ENCODE results near the gene WT1.

WT1 gene

GRCh38 chr11:32400670-32401369 is 34.5 kb downstream of the WT1 start:
- no peak overlapping the region for H3K4me3 ChIP-seq (ENCODE audit: low read depth, low read length)
- no peak overlapping the region for H3K4me2 ChIP-seq (ENCODE audit: low read length)
- no peaks in the 10 kb centered on the region for H3K9me3 ChIP-seq (ENCODE audit: control insufficient read depth, low read length)
- no peaks in the 10 kb centered on the region for H3K79me2 ChIP-seq
- H3K36me3 ChIP-seq (ENCODE audit: control insufficient read depth, insufficient read depth, low read length): no peaks in the 10 kb centered on the region
- TF ChIP-seq, protein P1, sequence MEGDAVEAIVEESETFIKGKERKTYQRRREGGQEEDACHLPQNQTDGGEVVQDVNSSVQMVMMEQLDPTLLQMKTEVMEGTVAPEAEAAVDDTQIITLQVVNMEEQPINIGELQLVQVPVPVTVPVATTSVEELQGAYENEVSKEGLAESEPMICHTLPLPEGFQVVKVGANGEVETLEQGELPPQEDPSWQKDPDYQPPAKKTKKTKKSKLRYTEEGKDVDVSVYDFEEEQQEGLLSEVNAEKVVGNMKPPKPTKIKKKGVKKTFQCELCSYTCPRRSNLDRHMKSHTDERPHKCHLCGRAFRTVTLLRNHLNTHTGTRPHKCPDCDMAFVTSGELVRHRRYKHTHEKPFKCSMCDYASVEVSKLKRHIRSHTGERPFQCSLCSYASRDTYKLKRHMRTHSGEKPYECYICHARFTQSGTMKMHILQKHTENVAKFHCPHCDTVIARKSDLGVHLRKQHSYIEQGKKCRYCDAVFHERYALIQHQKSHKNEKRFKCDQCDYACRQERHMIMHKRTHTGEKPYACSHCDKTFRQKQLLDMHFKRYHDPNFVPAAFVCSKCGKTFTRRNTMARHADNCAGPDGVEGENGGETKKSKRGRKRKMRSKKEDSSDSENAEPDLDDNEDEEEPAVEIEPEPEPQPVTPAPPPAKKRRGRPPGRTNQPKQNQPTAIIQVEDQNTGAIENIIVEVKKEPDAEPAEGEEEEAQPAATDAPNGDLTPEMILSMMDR (IDR thresholded peaks at IDR 0.05): no peak
- H2AFZ ChIP-seq: no peak overlapping the region
- no peak overlapping the region for H3K27ac ChIP-seq
- no peak overlapping the region for H3K9ac ChIP-seq
- H3K4me1 ChIP-seq: no peaks in the 10 kb centered on the region
- H3K27me3 ChIP-seq (ENCODE audit: control insufficient read depth, insufficient read depth, low read length): no peaks in the 10 kb centered on the region

- Histone ChIP-seq H3K4me3 (ENCODE audit: low read depth, low read length) (no peak overlapping the region), H3K9me3 (ENCODE audit: control insufficient read depth, low read length) (no peaks in the 10 kb centered on the region), H3K79me2 (no peaks in the 10 kb centered on the region), H3K4me2 (ENCODE audit: low read length) (no peak overlapping the region), H3K9ac (no peak overlapping the region), H3K36me3 (ENCODE audit: control insufficient read depth, insufficient read depth, low read length) (no peaks in the 10 kb centered on the region), H2AFZ (no peak overlapping the region), H3K27me3 (ENCODE audit: control insufficient read depth, insufficient read depth, low read length) (no peaks in the 10 kb centered on the region), H3K27ac (no peak overlapping the region), H3K4me1 (no peaks in the 10 kb centered on the region)
- TF ChIP-seq, protein P1 (IDR thresholded peaks at IDR 0.05): no peak
Observed at GRCh38 chr11:32400196-32400595, 35.1 kb downstream of the WT1 start.

- TF ChIP-seq, protein P1 (IDR thresholded peaks at IDR 0.05): no peak
- no peak overlapping the region for H3K4me2 ChIP-seq (ENCODE audit: low read length)
- H3K27ac ChIP-seq: no peak overlapping the region
- H3K27me3 ChIP-seq (ENCODE audit: control insufficient read depth, insufficient read depth, low read length): no peaks in the 10 kb centered on the region
- no peaks in the 10 kb centered on the region for H3K4me1 ChIP-seq
- H3K36me3 ChIP-seq (ENCODE audit: control insufficient read depth, insufficient read depth, low read length): no peaks in the 10 kb centered on the region
- no peak overlapping the region for H3K9ac ChIP-seq
- no peak overlapping the region for H2AFZ ChIP-seq
- H3K79me2 ChIP-seq: no peaks in the 10 kb centered on the region
- no peaks in the 10 kb centered on the region for H3K9me3 ChIP-seq (ENCODE audit: control insufficient read depth, low read length)
- H3K4me3 ChIP-seq (ENCODE audit: low read depth, low read length): no peak overlapping the region
Observed at GRCh38 chr11:32396991-32397390, 38.3 kb downstream of the WT1 start.

GRCh38 chr11:32396331-32396730 is 39.0 kb downstream of the WT1 start:
- no peaks in the 10 kb centered on the region for H3K9me3 ChIP-seq (ENCODE audit: control insufficient read depth, low read length)
- TF ChIP-seq, protein P1 (IDR thresholded peaks at IDR 0.05): no peak
- no peaks in the 10 kb centered on the region for H3K36me3 ChIP-seq (ENCODE audit: control insufficient read depth, insufficient read depth, low read length)
- no peaks in the 10 kb centered on the region for H3K27me3 ChIP-seq (ENCODE audit: control insufficient read depth, insufficient read depth, low read length)
- H3K4me1 ChIP-seq: no peaks in the 10 kb centered on the region
- H3K79me2 ChIP-seq: no peaks in the 10 kb centered on the region
- H3K4me3 ChIP-seq (ENCODE audit: low read depth, low read length): no peak overlapping the region
- no peak overlapping the region for H3K9ac ChIP-seq
- H3K27ac ChIP-seq: no peak overlapping the region
- H2AFZ ChIP-seq: no peak overlapping the region
- no peak overlapping the region for H3K4me2 ChIP-seq (ENCODE audit: low read length)

DNA sequence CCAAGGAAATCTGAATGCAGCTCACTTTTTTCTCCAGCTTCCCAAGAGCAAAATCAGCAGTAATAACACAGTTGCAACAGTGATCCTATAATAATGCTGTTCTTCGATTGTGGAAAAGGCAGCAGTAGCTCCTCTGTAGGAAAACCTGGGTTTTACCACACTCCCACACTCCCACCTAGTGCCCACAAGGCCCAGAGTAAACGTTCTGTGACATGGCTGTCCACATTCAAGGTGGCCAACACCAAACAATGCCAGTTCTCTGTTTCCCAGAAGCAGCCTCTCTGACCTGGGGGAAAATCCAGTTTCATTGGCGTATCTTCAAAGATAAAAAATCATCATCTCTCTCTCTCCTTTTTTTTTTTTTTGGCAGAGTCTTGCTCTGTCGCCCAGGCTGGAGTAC is 40.2 kb downstream of the WT1 start:
- no peaks in the 10 kb centered on the region for H3K36me3 ChIP-seq (ENCODE audit: control insufficient read depth, insufficient read depth, low read length)
- TF ChIP-seq, protein P1 (IDR thresholded peaks at IDR 0.05): no peak
- H3K4me2 ChIP-seq (ENCODE audit: low read length): no peak overlapping the region
- H3K9me3 ChIP-seq (ENCODE audit: control insufficient read depth, low read length): no peaks in the 10 kb centered on the region
- H3K27ac ChIP-seq: no peak overlapping the region
- no peaks in the 10 kb centered on the region for H3K4me1 ChIP-seq
- no peak overlapping the region for H3K9ac ChIP-seq
- no peaks in the 10 kb centered on the region for H3K79me2 ChIP-seq
- H3K27me3 ChIP-seq (ENCODE audit: control insufficient read depth, insufficient read depth, low read length): no peaks in the 10 kb centered on the region
- no peak overlapping the region for H2AFZ ChIP-seq
- no peak overlapping the region for H3K4me3 ChIP-seq (ENCODE audit: low read depth, low read length)
